CD4-positive, alpha-beta T cell treated with Interleukin-17A for 1 hour (primary cell): ENCODE results near the gene PPP2R5E.
A peak's percentile ranks its signal among the peaks of the same experiment; 100 is the strongest.

Source experiments
- DNase-seq: peaks from one replicate; pipeline ENCODE4 v3.0.0-alpha.2; 2020

Gene PPP2R5E

DNA sequence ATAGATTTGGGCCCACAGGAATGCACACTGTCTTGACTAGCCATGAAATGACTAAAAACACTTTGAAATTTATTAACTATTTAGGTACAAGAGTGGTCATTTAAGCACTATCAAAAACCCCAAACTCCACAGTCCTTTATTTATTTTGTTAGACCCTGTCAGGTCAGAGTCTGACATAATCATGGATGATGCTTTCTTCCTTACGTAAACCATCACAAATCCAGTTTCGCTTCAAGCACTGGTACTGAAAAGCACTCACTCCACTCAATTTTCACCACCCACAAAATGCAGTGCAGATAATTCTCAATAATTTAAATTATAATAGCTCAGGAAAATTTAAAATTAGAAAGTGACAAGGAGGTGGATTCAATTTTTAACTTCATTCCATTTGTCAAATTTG lies 25.8 kb downstream of the PPP2R5E start:
- no peak for DNase-seq

DNA sequence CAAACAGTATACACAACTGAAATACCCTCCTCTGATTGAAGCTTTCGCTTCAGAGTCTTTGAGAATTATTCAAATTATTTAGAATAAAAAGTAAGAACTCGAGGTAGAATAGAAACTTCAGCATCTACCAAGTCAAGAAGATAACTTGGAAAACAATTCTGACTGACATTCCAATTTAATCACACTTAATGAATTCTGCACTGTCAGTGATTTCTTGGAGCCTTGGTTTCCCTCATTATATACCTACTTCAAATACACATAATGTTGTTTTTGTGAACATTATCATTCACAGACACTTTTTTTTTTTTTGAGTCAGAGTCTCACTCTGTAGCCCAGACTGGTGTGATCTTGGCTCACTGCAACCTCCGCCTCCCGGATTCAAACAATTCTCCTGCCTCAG lies 27.9 kb downstream of the PPP2R5E start:
- no peak for DNase-seq

DNA sequence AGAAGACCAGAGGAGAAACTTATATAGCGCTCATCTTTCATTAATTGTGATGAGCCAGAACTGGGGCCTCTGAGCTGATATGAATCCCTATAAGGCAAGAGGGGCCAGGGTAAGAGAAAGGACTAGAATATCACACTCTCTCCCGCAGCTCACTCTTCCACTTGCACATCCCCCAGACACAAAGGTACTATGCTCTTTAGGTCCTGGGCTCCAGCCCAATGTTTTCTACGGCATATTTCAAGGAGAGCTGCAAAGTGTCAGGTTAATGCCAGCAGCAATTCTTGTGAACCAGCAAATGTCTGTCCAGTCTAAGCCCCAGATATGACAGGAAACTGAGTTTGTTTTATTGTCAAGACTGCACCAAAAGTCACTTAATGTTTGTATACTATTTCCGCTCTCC lies 29.4 kb downstream of the PPP2R5E start:
- DNase-seq, result no peak

DNA sequence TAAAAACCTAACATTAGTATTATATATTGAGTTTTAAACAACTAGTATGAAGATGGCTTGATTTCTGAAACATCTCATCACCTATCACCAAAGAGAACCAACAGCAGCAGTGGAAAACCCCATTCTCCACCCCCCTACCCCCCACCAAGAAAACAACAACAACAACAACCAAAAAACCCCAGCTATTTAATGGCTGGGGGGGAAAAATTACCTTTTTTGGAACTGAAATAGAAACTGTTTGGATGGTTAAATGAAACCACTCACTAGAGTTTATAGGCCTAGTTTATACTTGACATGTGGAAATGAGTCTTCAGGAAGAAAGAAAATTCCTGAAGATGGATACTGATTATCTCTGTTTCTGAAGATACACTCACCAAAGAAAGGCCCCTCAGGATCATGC lies 30.3 kb downstream of the PPP2R5E start:
- peak; percentile 14 for DNase-seq

DNA sequence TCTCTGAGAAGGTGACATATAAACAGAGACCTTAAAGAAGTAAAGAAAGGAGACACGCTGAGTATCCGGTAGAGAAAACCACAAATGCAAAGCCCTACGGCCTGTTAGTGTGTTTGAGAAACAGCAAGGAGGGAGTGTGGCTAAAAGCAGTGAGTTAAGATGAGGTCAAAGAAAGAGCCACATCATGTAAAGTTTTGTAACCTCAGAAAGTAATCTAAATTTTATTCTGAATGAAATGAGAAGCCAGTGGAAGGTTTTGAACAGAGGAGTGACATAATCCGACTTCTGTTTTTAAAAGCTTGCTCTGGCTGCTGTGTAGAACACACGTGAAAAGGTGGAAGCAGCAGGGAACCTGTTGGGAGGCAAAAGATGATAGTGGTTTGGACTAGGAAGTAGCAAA lies 32.6 kb downstream of the PPP2R5E start:
- DNase-seq, result peak; percentile 23

- peak; percentile 43 for DNase-seq
Observed at GRCh38 chr14:63508033-63508432, 35.1 kb downstream of the PPP2R5E start.

GRCh38 chr14:63504648-63505047 lies 38.5 kb downstream of the PPP2R5E start:
- DNase-seq, result no peak

- no peak for DNase-seq
Observed at GRCh38 chr14:63501429-63501828, 41.7 kb downstream of the PPP2R5E start.

DNA sequence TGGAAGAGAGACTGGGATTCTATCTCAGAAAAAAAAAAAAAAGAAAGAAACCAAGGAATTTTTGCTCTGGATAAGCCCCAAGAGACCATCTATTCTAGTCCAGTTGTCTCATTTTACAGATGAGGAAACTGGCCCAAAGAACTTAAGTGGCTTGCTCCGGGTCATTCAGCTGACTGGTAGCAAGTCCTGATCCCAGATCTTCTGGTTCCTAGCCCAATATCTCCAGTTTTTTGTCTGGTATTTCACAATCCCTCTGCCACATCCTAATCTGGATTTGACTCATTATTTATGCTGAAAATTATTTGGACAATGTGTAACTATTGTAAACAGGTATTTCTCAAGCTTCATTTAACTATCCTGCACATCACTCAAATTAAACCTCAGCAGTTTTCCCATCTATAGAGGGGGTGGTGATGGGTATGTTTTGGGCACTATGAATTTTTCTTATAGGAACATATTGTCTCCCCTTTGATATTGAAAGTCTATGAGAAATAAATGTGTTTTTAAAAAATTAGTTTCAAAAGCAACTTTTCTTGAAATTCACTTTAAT lies 43.4 kb downstream of the PPP2R5E start:
- DNase-seq, result no peak

DNA sequence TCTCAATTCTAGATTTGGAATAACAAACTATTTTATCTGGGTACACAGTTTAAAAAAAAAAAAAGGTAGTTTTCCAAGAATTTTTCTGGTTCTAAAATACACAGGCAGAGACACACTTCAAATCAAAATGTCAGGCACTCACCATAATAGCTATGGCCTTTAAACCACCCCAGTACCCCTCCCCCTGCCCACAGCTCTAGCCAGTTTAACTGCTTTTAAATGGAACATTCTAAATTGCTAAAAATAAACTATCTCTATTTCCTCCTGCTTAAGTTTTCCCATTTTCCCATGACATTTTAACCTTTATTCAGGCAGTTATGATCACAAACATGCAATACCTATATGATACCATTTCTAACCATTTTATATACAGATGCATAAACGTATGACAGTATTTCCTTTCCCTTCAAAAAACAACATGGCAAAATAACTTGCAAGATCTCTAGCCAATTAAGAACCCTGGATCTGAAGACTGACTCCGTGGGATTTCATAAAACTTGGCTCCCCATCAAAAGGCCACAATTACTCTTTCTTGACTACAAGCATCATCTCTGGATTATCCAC lies 46.3 kb downstream of the PPP2R5E start:
- DNase-seq, result no peak

GRCh38 chr14:63493246-63493645 lies 49.9 kb downstream of the PPP2R5E start:
- DNase-seq, result no peak

- no peak for DNase-seq
Observed at GRCh38 chr14:63492391-63492790, 50.8 kb downstream of the PPP2R5E start.

DNA sequence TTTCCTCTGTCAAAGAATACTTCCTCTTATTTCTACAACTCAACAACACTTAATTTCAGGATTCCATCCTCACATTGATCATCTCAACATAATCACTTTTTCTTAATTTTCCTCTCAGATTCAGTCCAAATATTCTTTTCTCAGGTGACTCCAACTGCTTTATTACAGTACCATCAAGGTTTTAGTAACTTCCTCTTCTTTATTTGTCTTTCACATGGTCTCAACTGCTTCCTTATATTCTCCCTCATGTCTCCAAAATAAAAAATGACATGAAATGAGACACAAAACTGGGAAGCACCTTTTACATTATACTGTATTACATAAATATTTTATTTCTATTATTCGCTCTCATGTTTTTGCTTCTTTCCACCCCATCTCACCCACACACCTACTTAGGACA lies 55.5 kb downstream of the PPP2R5E start:
- DNase-seq, result no peak

GRCh38 chr14:63486738-63487137 lies 56.4 kb downstream of the PPP2R5E start:
- DNase-seq, result no peak

DNA sequence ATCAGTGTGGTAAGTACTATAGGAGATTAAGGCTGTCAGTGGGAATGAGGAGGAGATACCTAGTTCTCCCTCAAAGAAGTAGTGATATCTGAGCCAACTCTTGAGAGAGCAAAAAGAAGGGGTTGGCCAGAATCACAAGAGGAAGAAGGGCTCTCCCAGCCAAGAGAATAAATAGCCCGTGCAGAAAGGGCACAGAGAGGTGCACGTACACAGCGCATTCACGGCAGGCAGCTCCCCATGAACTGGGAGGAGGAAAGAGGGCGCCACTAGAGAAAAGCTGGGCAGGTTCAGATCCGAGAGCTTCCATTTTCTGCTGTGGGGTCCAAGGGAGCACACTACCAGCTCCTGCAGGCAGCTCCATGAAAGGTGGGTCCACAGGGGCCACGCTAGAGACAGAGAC lies 59.9 kb downstream of the PPP2R5E start:
- no peak for DNase-seq

DNA sequence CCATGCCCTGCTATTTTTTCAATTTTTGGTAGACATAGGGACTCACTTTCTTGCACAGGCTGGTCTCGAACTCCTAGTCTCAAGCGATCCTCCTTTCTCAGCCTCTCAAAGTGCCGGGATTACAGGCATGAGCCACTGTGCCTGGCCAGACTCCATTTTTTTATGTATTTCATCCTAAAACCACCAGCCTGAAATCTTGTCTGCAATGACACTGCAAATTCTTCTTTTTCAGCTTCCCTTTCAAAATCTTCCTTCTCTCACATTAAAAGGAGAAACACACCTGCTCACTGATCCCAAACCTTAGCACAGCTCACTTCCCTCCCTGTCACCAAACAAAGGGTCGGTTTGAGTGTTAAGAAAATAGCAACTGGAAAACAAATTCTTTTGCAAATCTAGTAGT lies 62.6 kb downstream of the PPP2R5E start:
- no peak for DNase-seq

GRCh38 chr14:63478437-63478852 lies 64.7 kb downstream of the PPP2R5E start:
- no peak for DNase-seq

DNA sequence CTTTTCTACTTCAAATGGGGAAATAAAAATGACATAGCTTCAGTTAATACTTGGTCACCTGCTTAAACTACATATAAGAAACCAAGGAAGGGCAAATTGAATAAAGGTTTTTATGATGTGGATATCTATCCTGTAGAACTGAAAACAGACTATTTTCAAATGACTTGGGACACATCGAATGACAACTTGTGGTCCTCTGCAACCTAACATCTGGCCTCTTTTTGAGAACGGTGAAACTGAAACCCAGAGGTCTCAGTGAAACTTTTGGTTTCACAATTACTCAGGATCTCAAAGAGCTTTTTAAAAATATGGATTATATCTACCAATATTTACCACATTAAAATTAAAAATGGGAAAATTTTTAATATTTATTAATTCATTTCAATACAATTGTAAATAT lies 65.2 kb downstream of the PPP2R5E start:
- DNase-seq, result peak; percentile 54

GRCh38 chr14:63477556-63477955 lies 65.6 kb downstream of the PPP2R5E start:
- DNase-seq, result no peak

DNA sequence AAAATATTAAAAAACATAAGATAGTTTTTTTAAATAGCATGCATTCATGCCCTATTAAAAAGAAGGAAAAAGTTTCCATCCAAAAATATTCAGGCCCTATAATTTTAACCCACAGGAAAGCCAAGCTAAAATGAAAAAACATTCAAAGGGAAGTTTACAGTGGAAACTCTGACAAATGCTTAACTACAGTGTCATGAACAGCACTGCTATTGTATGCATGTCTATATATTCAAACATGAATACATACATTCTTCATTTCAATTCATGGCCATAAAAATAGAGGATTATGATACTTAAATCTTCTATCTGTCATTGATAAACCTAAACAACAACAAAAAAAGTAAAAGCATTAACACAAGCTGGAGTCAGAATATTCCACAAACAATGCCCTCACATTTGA lies 67.4 kb downstream of the PPP2R5E start:
- DNase-seq, result no peak

DNA sequence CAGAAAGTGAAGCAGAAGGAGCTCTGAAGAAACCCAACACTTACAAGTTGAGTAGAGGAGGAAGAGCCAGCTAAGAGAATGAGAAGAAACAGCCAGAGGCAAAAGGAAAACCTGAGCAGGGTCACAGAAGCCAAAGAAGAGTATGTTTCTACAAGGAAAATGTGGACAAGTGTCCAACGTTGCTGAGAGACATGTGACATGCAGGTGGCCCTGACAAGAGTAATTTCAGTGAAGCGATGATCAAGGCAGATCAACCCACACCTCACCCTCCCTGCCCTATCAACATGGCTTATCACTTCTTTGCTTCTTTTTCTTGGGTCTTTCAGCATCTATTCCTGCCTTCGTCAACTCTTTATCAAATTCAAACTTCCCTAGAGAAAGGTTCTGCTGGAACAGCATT lies 68.3 kb downstream of the PPP2R5E start:
- DNase-seq, result no peak

GRCh38 chr14:63474111-63474510 lies 69.1 kb downstream of the PPP2R5E start:
- DNase-seq, result no peak

- no peak for DNase-seq
Observed at GRCh38 chr14:63472986-63473788, 70.0 kb downstream of the PPP2R5E start.

DNA sequence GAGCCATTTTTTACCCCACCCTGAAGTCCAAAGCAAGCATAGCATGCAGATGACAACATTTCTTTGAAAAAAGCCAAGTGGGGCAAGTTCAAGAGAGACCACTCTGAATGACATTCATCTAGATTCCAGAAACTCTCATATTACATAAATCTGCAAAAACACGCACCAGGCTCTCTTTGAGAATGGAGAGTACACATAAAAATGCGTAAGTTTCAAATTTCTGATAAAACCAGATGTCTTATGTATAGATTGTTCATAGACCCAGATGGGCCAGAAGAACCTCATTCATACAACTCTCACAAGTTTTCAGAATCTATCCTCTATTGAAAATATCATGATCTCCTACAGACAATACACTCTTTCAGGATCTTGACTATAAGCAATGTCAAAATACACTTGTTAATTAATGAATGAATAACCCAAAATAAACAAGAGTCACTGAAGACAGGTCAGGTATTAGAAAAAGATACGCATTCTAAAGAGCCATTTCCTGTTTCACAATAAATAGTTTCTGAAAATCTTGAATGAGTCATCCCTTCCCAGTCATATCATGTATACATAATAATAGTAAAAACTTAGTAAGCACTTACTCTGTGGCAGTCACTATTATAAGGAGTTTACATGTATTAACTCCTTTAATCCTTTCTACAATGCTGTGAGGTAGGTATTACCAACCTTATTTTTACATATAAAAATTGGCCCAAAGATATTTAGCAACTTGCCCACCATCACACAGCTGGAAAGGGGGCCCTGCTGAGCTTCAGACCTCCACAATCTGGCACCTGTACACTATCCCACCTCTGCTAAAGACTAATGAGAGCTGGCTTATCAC lies 72.0 kb downstream of the PPP2R5E start:
- DNase-seq, result peak; percentile 26
